Midbrain (tissue), 1 donor: ENCODE results near the gene DHRS7B.
A peak's percentile ranks its signal among the peaks of the same experiment; 100 is the strongest.
"Not testable (repeated sequence)": the region's sequence is repeated elsewhere in the genome, so short reads cannot be mapped to it uniquely, and the experiment has no call there.

Source experiments
- DNase-seq: peaks from one replicate; lab custom pipeline; 2025; lab: John Stamatoyannopoulos, UW

Gene DHRS7B

GRCh38 chr17:21108651-21109050 is 18.1 kb upstream of the DHRS7B start:
- no peak for DNase-seq

GRCh38 chr17:21113049-21113690 is 13.6 kb upstream of the DHRS7B start:
- DNase-seq = no peak

GRCh38 chr17:21113716-21114115 is 13.0 kb upstream of the DHRS7B start:
- no peak for DNase-seq

- not testable (repeated sequence) for DNase-seq
These were observed 12.0 kb upstream of the DHRS7B start for GRCh38 chr17:21114791-21115190.

GRCh38 chr17:21119247-21119918 is 7.4 kb upstream of the DHRS7B start:
- peak; percentile 67 for DNase-seq

- no peak for DNase-seq
These were observed 6.9 kb upstream of the DHRS7B start for GRCh38 chr17:21119919-21120249.

GRCh38 chr17:21124086-21124485 is 2.7 kb upstream of the DHRS7B start:
- DNase-seq = no peak

GRCh38 chr17:21124517-21124916 is 2.2 kb upstream of the DHRS7B start:
- not testable (repeated sequence) for DNase-seq

GRCh38 chr17:21125862-21126261 is 902 bp upstream of the DHRS7B start:
- DNase-seq = no peak

- no peak for DNase-seq
These were observed 829 bp downstream of the DHRS7B start for GRCh38 chr17:21127509-21128077.

GRCh38 chr17:21129023-21129681 is 2.4 kb downstream of the DHRS7B start:
- DNase-seq = peak; percentile 16

GRCh38 chr17:21131137-21131536 is 4.4 kb downstream of the DHRS7B start:
- DNase-seq = no peak

- no peak for DNase-seq
These were observed 5.7 kb downstream of the DHRS7B start for GRCh38 chr17:21132428-21132827.

- no peak for DNase-seq
These were observed 7.8 kb downstream of the DHRS7B start for GRCh38 chr17:21134559-21134958.

GRCh38 chr17:21140911-21141310 is 14.1 kb downstream of the DHRS7B start:
- DNase-seq = no peak

GRCh38 chr17:21141331-21141730 is 14.6 kb downstream of the DHRS7B start:
- DNase-seq = no peak

GRCh38 chr17:21142065-21142464 is 15.3 kb downstream of the DHRS7B start:
- DNase-seq = not testable (repeated sequence)

- no peak for DNase-seq
These were observed 16.9 kb downstream of the DHRS7B start for GRCh38 chr17:21143695-21144094.

- not testable (repeated sequence) for DNase-seq
These were observed 17.5 kb downstream of the DHRS7B start for GRCh38 chr17:21144299-21144698.

- no peak for DNase-seq
These were observed 19.7 kb downstream of the DHRS7B start for GRCh38 chr17:21146362-21147015.

GRCh38 chr17:21149621-21150020 is 22.9 kb downstream of the DHRS7B start:
- no peak for DNase-seq

- no peak for DNase-seq
These were observed 26.0 kb downstream of the DHRS7B start for GRCh38 chr17:21152731-21153130.
